ENCODE data around the gene MLC1.

Gene MLC1

DNA sequence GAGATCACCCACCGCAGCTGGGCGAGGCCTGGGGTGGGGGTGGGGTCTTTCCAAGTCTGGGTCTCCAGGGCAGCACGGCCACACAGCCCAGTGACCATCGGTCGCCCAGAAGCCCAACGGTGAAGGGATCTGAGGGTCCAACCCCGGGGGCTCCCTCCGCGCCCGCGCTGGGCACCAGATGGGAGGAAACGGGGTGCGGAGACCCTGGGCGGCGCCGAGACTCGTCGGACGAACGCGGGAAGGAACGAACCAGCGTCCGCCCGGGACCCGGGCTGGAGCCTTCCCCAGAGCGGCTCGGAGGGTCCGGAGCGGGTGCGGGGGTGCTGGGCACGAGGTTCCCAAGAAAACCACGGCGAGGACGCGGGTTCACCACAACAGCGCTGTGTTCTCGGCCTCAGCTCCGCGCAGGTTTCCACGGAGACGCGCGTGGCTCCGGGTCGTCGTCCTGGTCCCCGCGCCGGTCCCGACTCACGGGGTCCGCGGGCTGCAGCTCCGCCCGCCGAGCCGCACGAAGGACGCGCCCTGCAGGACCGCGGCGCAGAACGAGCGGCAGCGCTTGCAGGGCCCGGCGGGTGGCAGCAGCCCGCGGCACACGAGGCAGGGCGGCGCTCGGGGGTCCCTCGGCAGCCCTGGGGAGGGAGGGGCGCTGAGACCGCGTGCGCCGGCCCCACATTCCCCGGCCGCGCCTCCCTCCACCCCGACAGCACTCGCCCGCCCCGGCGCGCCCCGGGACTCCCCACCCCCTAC, 70.4 kb downstream of the MLC1 start:
- peak in 1 of 2 experiments; percentile 45 for DNase-seq

DNA sequence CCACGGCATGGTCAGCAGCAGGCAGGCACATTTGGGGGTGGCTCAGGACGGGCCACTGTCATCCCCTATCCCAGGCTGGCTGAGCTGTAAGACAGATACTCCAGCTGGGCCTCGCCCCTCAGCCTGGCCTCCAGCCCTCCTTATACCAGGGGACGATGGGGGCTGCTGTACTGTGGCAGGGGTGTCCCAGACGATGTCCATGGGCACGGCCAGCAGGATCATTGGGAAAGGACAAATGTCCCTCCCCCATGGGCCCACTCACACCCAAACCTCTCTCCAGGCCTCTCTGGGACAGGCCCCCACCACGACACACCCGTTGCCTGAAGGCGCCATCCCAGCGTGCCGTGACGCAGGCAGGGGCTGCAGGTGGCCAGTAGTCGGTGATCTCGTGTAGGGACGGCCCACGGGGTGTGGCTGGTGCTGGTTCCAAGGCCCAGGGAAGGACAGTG, 71.1 kb downstream of the MLC1 start:
- no peak for DNase-seq

DNA sequence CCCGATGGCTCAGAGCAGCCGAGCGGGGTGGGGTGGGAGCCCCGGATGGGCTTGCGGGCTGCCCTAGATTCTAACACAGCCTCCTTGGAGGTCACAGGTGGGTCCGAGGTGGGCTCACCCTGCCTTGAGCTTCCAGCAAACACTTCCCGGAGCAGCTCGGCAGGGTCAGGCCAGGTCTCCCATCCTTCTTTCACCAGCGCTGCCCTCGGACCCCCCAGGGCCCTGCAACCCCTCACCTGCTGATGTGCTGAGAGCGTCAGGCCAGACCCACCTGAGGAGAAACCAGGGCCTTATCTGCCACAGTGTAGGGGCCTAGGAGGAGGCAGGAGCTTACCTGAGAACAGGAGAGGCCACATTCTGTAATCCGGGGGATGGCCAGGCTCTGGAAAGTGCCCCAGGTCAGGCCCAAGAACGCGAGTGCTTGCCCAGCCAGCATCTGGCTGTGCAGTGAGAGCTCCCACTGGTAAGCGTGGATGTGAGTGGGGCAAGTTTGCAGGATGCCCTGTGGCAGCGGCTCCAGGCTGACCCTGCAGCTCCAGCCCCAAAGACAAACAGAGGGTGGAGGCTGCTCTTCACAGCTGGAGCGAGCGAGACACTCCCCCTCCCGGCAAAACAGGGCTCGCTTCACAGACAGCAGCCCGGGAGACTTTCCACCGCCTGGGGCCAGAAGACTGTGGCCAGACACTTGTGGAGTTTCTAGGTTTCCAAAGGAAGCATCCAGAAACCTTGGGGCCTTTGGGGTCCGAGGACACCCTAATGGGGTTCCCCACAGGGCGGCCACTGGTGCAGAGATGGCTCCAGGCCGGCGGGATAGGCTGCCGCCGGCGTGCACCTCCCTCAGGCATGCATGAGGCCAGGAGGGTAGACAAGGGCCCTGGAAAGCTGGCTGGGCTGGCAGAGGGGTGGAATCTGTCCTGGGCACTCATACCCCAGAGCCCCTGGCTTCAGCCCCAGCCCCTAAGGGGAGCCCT, 72.7 kb downstream of the MLC1 start, which contains the start of gene IL17REL:
Gene IL17REL (minus strand): TSS at position 555 of the 971 bp plus-strand sequence. CDS start 119 bp downstream, at position 436.
- no peak for DNase-seq

DNA sequence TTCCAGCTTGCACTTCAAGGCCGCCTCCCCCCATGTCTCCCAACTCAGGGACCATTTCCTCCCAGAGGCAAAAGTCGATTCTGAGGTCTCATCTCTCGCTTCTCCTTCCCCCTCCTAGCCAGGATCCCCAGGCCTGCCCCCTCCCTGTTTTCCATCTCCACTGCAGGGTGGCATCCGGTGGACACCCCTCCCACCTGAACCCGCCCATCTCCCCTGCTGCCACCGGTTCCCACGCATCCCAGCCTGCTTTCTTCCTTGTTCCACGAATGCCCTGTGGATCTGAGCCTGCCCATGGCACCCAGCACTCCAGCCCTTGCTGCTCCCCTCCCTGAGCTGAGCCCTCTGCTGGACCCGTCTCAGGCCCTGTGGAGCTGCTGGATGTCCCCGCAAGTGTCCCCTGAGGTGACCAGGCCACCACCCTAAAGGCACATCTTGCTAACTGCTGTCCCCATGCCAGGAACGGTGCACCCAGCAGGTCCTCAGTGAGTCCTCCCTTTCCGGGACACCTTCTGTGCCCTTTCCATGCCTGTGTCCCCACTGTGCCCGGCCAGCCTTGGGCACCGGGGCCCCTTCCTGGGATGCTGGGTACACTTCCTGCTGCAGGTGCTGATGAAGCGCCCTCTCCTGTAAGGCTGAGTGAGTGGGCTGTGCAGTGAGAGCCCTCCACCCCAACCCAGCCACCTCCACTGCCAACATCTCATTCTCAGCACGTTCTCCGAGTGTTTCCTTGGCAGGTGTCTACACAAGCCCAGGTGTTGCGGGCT, 73.6 kb downstream of the MLC1 start:
- DNase-seq = no peak

DNA sequence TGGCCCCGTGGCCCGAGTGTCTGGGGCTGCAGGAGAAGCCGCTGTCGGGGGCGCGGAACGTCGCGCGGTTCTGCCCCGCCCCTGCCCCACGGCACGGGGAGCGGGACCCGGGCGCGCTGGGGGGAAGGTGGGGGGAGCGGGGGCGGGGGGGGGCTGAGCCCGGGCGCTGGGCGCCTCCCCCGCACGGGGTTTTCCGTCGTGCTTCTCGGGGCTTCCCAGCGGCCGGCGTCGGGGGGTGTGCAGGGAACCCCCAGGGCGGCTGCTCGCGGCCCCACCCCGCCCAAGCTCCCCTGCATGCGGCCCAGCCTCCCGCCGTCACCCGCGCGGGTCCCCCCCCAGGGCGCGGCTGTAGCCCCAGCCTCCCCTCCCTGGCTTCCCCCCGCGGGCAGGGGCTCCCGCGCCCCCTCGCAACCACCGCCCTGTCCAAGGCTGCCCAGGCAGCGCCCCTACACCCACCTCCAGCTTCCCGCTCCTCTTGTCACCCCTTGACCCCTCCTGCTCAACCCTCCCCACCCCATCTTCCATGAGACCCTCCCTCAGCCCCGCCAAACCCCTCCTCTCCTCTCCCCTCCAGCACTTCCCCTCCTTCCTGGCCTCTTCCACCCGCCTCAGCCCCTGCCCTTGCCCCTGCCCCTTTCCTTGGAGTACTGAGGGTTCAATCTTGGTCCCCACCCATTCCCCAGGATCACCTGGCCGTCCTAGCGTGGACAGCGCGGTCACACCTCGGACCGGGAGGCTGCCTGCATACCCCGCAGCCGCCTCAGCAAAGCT, 74.4 kb downstream of the MLC1 start:
- peak in 1 of 2 experiments; percentile 50 for DNase-seq

DNA sequence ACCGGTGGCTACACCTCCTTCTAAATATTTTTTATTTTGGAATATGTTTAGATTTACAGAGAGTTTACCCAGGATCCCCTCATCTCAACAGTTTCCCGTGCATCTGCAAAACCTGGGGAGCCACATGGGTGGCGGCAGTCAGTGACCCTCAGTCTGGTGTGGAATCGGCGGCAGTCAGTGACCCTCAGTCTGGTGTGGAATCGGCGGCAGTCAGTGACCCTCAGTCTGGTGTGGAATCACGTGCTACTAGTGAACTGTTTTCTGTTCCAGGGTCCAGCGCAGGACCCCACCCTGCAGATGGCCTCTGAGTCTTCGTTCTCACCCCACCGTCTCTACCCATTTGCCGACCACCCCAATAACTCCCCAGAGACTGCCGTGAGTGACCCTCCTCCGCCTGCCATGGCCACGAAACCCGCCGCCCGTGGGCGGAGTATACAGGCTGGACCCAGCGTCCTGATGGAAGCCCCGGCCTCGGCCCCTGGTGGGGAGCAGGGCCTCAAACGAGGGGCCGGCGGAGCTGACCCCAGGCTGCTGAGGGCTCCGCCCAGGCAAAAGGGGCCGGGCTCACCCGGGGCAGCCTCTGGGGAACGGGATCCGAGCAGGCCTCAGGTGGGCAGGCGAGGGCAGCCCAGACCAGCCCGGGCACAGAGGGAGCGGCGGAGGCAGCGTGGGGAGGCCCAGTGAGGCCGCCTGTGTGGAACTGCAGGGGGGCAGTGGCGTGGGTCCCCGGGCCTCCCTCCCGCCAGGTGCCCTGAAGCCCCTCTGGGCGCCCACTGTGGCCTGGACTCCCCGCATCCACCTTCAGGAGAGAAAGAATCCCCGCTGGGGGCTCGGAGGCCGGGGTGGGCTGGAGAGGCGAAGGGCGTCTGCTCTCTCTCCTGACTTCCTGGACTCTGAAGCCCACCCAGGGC, 75.2 kb downstream of the MLC1 start:
- DNase-seq = no peak
